OCI-LY7 (cell line): ENCODE results near the gene SLC2A6. TPM values are rescaled to one million over a fixed set of nuclear protein-coding genes. Genes with fewer than 3 reads are reported as not detected.

Experiments
- BruUV-seq: library from RNA; stranded (reverse); fragments of 400-500 nt; replicated peaks from 2 replicates; lab custom pipeline; 2021; lab: Mats Ljungman, UMichigan
- CTCF ChIA-PET: fragments of 300-600 bp; sonication (Branson Sonifier 250); formaldehyde crosslinking; loops from one replicate; lab custom pipeline; 2022; ENCODE audit warnings: antibody characterized with exemption; ENCODE audit not compliant: unreplicated experiment; lab: Charles Lee
- POLR2A ChIA-PET: fragments of 300-600 bp; sonication (Branson Sonifier 250); formaldehyde crosslinking; loops from one replicate; lab custom pipeline; 2022; ENCODE audit warnings: antibody characterized with exemption; lab: Charles Lee
- DNase-seq: peaks from one replicate; pipeline ENCODE4 v3.0.0-alpha.2; 2015; ENCODE audit warnings: low spot score
- H2AFZ ChIP-seq: fragments of 200-600 bp; sonication (generic), shearing (Covaris generic); 2 replicates; pipeline ENCODE4 v1.6.1; 2014; ENCODE audit warnings: mild to moderate bottlenecking, antibody characterized with exemption, low read length, moderate library complexity
- H3K27ac ChIP-seq: fragments of 200-600 bp; sonication (generic); 2 replicates; pipeline ENCODE4 v1.5.1; 2014; ENCODE audit warnings: mixed run types, low read depth, mild to moderate bottlenecking, moderate library complexity, low read length, inconsistent platforms; ENCODE audit not compliant: poor library complexity, severe bottlenecking
- H3K36me3 ChIP-seq: fragments of 200-600 bp; sonication (generic); 2 replicates; pipeline ENCODE4 v1.6.1; 2014; ENCODE audit warnings: mild to moderate bottlenecking, antibody characterized with exemption, low read length, moderate library complexity, mixed read lengths; ENCODE audit not compliant: insufficient read depth
- H3K4me1 ChIP-seq: fragments of 200-600 bp; sonication (generic); 2 replicates; pipeline ENCODE4 v1.5.1; 2014; ENCODE audit warnings: mild to moderate bottlenecking, low read length; ENCODE audit not compliant: insufficient read depth, poor library complexity, severe bottlenecking
- H3K4me2 ChIP-seq: fragments of 200-600 bp; sonication (generic); 2 replicates; pipeline ENCODE4 v1.6.1; 2014; ENCODE audit warnings: mild to moderate bottlenecking, low read length
- H3K4me3 ChIP-seq: fragments of 200-600 bp; sonication (generic); 2 replicates; pipeline ENCODE4 v1.5.1; 2014; ENCODE audit warnings: mild to moderate bottlenecking, low read depth, low read length; ENCODE audit not compliant: poor library complexity, severe bottlenecking
- H3K79me2 ChIP-seq: fragments of 200-600 bp; sonication (generic); 2 replicates; pipeline ENCODE4 v1.6.1; 2016; ENCODE audit warnings: low read depth, mild to moderate bottlenecking, low read length, moderate library complexity, mixed read lengths; ENCODE audit not compliant: insufficient read depth
- H3K9me2 ChIP-seq: fragments of 200-600 bp; sonication (generic); 2 replicates; pipeline ENCODE4 v1.6.1; 2016; ENCODE audit warnings: mild to moderate bottlenecking, low read length, mixed read lengths; ENCODE audit not compliant: insufficient read depth
- H3K9me3 ChIP-seq: fragments of 200-600 bp; sonication (generic); 2 replicates; pipeline ENCODE4 v1.6.1; 2014; ENCODE audit warnings: mild to moderate bottlenecking, mixed run types, low read length, mixed read lengths
- H4K20me1 ChIP-seq: fragments of 200-600 bp; sonication (generic); 2 replicates; pipeline ENCODE4 v1.6.1; 2014; ENCODE audit warnings: mild to moderate bottlenecking, antibody characterized with exemption, low read length, moderate library complexity, mixed read lengths; ENCODE audit not compliant: insufficient read depth
- EZH2phosphoT487 ChIP-seq: fragments of 200-600 bp; sonication (generic); IDR thresholded peaks from 2 replicates; pipeline ENCODE4 v1.6.1; 2018; ENCODE audit warnings: low read depth, borderline replicate concordance, mild to moderate bottlenecking, mixed run types, antibody characterized with exemption, low read length, moderate library complexity, mixed read lengths
- intact Hi-C: fragments of 100-400 bp; cut with micrococcal nuclease; formaldehyde crosslinking; loops from one replicate; pipeline ENCODE4 v1.10.0; 2022; ENCODE audit not compliant: unreplicated experiment
- total RNA-seq, 2 experiments: library from RNA; depleted of rRNA in 1 of 2; stranded (reverse); fragments of >200 nt in 1 of 2; shearing (Covaris generic) in 1 of 2; gene quantifications; 2 replicates each; pipeline ENCODE4 v1.2.3, GENCODE V29; 2014 to 2022
- TF ChIP-seq, protein P1 (sequence below): fragments of 200-600 bp; sonication (generic); conservative IDR thresholded peaks from 2 replicates; pipeline ENCODE4 v1.5.1; 2014; ENCODE audit warnings: mild to moderate bottlenecking, antibody characterized with exemption, low read length, moderate library complexity, mixed read lengths

Gene SLC2A6
- total RNA-seq, 2 experiments from 2014 or later: 51.0 to 52.9 TPM

DNA sequence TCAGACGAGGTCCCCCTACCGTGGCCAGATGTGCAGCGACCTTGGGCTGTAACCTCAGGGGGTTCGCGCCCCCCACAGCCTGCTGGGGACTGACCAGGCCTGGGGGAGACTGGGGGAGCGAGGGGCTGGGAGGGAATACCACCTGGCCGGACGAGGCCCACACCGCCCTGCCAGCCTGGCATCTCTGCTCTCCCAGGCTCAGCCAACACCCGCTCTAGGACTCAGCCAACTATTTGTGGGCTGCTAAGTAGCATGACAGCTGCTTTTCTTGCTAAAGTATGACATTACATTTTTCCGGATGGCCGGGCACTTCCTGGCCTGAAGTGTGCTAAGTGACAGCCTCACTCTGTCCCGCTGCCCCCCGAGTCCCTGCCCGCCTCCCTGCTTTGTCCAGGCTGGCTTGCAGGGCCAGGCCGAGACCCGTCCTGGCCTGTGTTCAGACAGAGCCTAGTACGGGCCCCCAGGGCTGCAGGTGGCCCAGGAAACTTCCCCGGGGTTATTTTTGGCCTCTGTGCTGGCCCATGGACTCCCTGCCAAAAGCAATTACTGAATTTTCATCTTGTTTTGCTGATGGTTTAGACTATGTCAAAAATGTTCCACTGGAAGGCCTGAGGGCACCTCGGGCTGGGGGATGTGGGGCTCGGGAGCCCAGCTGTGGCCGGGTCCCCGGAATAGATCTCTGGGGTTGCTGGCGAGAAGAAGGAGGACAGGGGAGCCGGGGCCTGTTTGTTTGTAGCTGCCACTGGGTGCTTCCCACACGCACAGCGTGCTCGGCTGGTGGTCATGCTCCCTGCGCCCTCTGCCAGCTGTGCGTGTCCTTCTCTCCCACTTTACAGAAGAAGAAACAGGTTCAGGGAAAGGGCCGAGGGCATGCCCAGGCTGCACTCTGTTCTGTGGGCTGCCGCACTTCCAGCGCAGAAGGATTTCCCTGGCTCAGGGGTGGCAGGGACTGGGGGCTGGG is 13.4 kb upstream of the SLC2A6 start:
- CTCF ChIA-PET: no interaction called here

DNA sequence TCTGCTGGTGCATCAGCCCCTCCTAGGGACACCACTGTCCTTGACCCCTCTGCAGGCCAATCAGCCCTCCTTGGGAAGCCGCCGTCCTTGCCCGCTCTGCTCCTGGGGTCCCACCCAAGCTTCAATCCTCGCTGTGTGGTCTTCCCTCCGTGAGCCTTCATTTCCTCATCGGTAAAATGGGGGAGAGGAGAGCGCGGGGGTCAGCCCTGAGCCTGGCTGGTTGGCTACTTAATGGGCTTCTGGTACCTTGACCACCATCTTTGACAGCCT is 12.7 kb upstream of the SLC2A6 start:
- CTCF ChIA-PET: no interaction called here
- POLR2A ChIA-PET: no interaction called here

More for the DNA sequence above, 13.4 kb upstream of the SLC2A6 start:
- Histone ChIP-seq H3K9me2 (no peaks in the 10 kb centered on the region), H3K27ac (no peak overlapping the region), H4K20me1 (no peaks in the 10 kb centered on the region), H2AFZ (no peak overlapping the region), H3K4me1 (no peaks in the 10 kb centered on the region), H3K4me3 (no peak overlapping the region), H3K79me2 (no peaks in the 10 kb centered on the region), H3K9me3 (no peaks in the 10 kb centered on the region), H3K4me2 (no peak overlapping the region), H3K36me3 (no peaks in the 10 kb centered on the region)
- DNase-seq: no peak
- intact Hi-C loops: no loop called here
- TF ChIP-seq, protein P1, sequence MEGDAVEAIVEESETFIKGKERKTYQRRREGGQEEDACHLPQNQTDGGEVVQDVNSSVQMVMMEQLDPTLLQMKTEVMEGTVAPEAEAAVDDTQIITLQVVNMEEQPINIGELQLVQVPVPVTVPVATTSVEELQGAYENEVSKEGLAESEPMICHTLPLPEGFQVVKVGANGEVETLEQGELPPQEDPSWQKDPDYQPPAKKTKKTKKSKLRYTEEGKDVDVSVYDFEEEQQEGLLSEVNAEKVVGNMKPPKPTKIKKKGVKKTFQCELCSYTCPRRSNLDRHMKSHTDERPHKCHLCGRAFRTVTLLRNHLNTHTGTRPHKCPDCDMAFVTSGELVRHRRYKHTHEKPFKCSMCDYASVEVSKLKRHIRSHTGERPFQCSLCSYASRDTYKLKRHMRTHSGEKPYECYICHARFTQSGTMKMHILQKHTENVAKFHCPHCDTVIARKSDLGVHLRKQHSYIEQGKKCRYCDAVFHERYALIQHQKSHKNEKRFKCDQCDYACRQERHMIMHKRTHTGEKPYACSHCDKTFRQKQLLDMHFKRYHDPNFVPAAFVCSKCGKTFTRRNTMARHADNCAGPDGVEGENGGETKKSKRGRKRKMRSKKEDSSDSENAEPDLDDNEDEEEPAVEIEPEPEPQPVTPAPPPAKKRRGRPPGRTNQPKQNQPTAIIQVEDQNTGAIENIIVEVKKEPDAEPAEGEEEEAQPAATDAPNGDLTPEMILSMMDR: no peak
- no peak for TF ChIP-seq EZH2phosphoT487
- no TSS peak for BruUV-seq
- POLR2A ChIA-PET: no interaction called here

More for the DNA sequence above, 12.7 kb upstream of the SLC2A6 start:
- no peak overlapping the region for H2AFZ ChIP-seq
- H3K79me2 ChIP-seq: no peaks in the 10 kb centered on the region
- TF ChIP-seq, protein P1: no peak
- no peak for TF ChIP-seq EZH2phosphoT487
- DNase-seq: no peak
- no peak overlapping the region for H3K27ac ChIP-seq
- H4K20me1 ChIP-seq: no peaks in the 10 kb centered on the region
- no TSS peak for BruUV-seq
- no peaks in the 10 kb centered on the region for H3K4me1 ChIP-seq
- H3K36me3 ChIP-seq: no peaks in the 10 kb centered on the region
- H3K4me3 ChIP-seq: no peak overlapping the region
- no peaks in the 10 kb centered on the region for H3K9me2 ChIP-seq
- H3K4me2 ChIP-seq: no peak overlapping the region
- intact Hi-C loops: no loop called here
- H3K9me3 ChIP-seq: no peaks in the 10 kb centered on the region
